MM.1S (cell line): ENCODE measurements around the gene CRB1.

Source experiments
- CTCF ChIP-seq: fragments of 300-600 bp; sonication (generic); IDR thresholded peaks from 2 replicates; pipeline ENCODE4 v1.5.1; 2016; ENCODE audit warnings: antibody characterized with exemption, low read length, mixed read lengths
- EZH2 ChIP-seq: fragments of 300-600 bp; sonication (generic); optimal IDR thresholded peaks from 2 replicates; pipeline ENCODE3; 2017; ENCODE audit warnings: low read depth, mild to moderate bottlenecking, antibody characterized with exemption, low read length, mixed read lengths
- EZH2phosphoT487 ChIP-seq: fragments of 300-600 bp; sonication (generic); IDR thresholded peaks from 2 replicates; pipeline ENCODE4 v1.6.1; 2018; ENCODE audit warnings: antibody characterized with exemption, low read length

DNA sequence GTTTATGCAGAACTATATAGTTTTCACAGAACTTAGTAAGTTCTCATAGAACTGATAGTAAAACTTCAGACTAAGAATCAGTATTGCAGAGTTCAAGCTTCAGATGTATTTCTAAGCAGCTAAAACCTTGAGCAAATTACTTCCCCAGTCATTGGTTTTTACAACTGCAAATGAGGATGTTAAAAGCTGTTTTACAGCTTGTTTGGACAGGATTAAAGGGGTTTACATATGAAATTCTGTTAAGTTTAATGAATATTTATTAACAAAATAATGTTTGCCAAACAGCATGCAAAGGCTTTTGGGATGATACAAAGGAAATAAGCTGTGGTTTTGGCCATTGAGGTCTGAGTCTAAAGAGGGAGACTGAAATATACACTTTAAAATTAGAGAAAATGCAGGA, 39.1 kb downstream of the CRB1 start:
- TF ChIP-seq CTCF (no peak), EZH2 (no peak), EZH2phosphoT487 (no peak)
